H9 (cell line): ENCODE data around the gene ARHGAP26. TPM values are rescaled to one million over a fixed set of nuclear protein-coding genes. Genes with fewer than 3 reads are reported as not detected.

Experiments
- DNase-seq: peaks from one replicate; pipeline ENCODE4 v3.0.0-alpha.2; 2017
- H2AFZ ChIP-seq: one replicate; pipeline ENCODE4 v1.6.1; 2013; ENCODE audit warnings: mild to moderate bottlenecking, low read length, control low read depth, moderate library complexity
- H2AK5ac ChIP-seq: 2 replicates; pipeline ENCODE4 v1.6.1; 2013; ENCODE audit warnings: low read length, control low read depth, mixed read lengths; ENCODE audit not compliant: insufficient read length
- H2BK120ac ChIP-seq: one replicate; pipeline ENCODE4 v1.6.1; 2013; ENCODE audit warnings: low read depth, mild to moderate bottlenecking, low read length, control low read depth, inconsistent platforms; ENCODE audit not compliant: poor library complexity, severe bottlenecking
- H2BK12ac ChIP-seq: 2 replicates; pipeline ENCODE4 v1.6.1; 2013; ENCODE audit warnings: low read length, control low read depth, mixed read lengths, low read depth; ENCODE audit not compliant: insufficient read length
- H2BK15ac ChIP-seq: 2 replicates; pipeline ENCODE4 v1.6.1; 2013; ENCODE audit warnings: low read depth, low read length, control low read depth
- H2BK20ac ChIP-seq: one replicate; pipeline ENCODE4 v1.6.1; 2013; ENCODE audit warnings: low read depth, mild to moderate bottlenecking, low read length, control low read depth, inconsistent platforms; ENCODE audit not compliant: poor library complexity, severe bottlenecking
- H2BK5ac ChIP-seq: 2 replicates; pipeline ENCODE4 v1.6.1; 2013; ENCODE audit warnings: low read length, control low read depth, mixed read lengths; ENCODE audit not compliant: insufficient read length
- H3K14ac ChIP-seq: 2 replicates; pipeline ENCODE4 v1.6.1; 2013; ENCODE audit warnings: low read length, control low read depth; ENCODE audit not compliant: insufficient read depth
- H3K18ac ChIP-seq: 2 replicates; pipeline ENCODE4 v1.6.1; 2013; ENCODE audit warnings: low read depth, mild to moderate bottlenecking, mixed read lengths, low read length, control low read depth; ENCODE audit not compliant: insufficient read length
- H3K23ac ChIP-seq: 2 replicates; pipeline ENCODE4 v1.6.1; 2013; ENCODE audit warnings: low read length, control low read depth, mixed read lengths, low read depth; ENCODE audit not compliant: insufficient read length
- H3K23me2 ChIP-seq: 2 replicates; pipeline ENCODE4 v1.6.1; 2013; ENCODE audit warnings: low read depth, mild to moderate bottlenecking, mixed read lengths, low read length, control low read depth; ENCODE audit not compliant: insufficient read length, poor library complexity, severe bottlenecking
- H3K27ac ChIP-seq: 2 replicates; pipeline ENCODE4 v1.5.1; 2013; ENCODE audit warnings: low read length, control low read depth, mixed read lengths, low read depth; ENCODE audit not compliant: insufficient read length
- H3K27me3 ChIP-seq: 2 replicates; pipeline ENCODE4 v1.6.1; 2013; ENCODE audit warnings: low read length, control low read depth, inconsistent platforms; ENCODE audit not compliant: insufficient read depth
- H3K4ac ChIP-seq: 2 replicates; pipeline ENCODE4 v1.6.1; 2013; ENCODE audit warnings: low read depth, mild to moderate bottlenecking, control low read depth, inconsistent platforms, low read length, moderate library complexity
- H3K4me1 ChIP-seq: 2 replicates; pipeline ENCODE4 v1.6.1; 2013; ENCODE audit warnings: low read length, control low read depth, inconsistent platforms; ENCODE audit not compliant: insufficient read depth
- H3K4me2 ChIP-seq: 2 replicates; pipeline ENCODE4 v1.6.1; 2013; ENCODE audit warnings: low read length, control low read depth, mixed read lengths; ENCODE audit not compliant: insufficient read length, insufficient read depth
- H3K56ac ChIP-seq: 2 replicates; pipeline ENCODE4 v1.6.1; 2013; ENCODE audit warnings: low read depth, mild to moderate bottlenecking, mixed read lengths, low read length, control low read depth; ENCODE audit not compliant: insufficient read length
- H3K79me1 ChIP-seq: 2 replicates; pipeline ENCODE4 v1.6.1; 2013; ENCODE audit warnings: low read depth, mild to moderate bottlenecking, moderate library complexity, low read length, control low read depth, inconsistent platforms; ENCODE audit not compliant: insufficient read depth, poor library complexity, severe bottlenecking
- H3K79me2 ChIP-seq: 2 replicates; pipeline ENCODE4 v1.6.1; 2013; ENCODE audit warnings: low read length, control low read depth, inconsistent platforms; ENCODE audit not compliant: insufficient read depth
- H3K9ac ChIP-seq: 2 replicates; pipeline ENCODE4 v1.6.1; 2013; ENCODE audit warnings: low read length, control low read depth, mixed read lengths; ENCODE audit not compliant: insufficient read length; ENCODE audit errors: extremely low read depth
- H3K9me3 ChIP-seq: one replicate; pipeline ENCODE4 v1.6.1; 2013; ENCODE audit warnings: low read depth, low read length, inconsistent platforms; ENCODE audit not compliant: control insufficient read depth
- H3T11ph ChIP-seq: one replicate; pipeline ENCODE4 v1.6.1; 2013; ENCODE audit warnings: mild to moderate bottlenecking, low read length, control low read depth, inconsistent platforms
- H4K20me1 ChIP-seq: one replicate; pipeline ENCODE4 v1.6.1; 2013; ENCODE audit not compliant: control insufficient read depth, insufficient read length, insufficient read depth
- H4K5ac ChIP-seq: 2 replicates; pipeline ENCODE4 v1.6.1; 2013; ENCODE audit warnings: low read depth, mild to moderate bottlenecking, mixed read lengths, low read length, control low read depth; ENCODE audit not compliant: insufficient read length
- H4K8ac ChIP-seq: replicated peaks from 2 replicates; pipeline ENCODE4 v1.6.1; 2013; ENCODE audit warnings: low read length, control low read depth, mixed read lengths, low read depth; ENCODE audit not compliant: insufficient read length
- H4K91ac ChIP-seq: 2 replicates; pipeline ENCODE4 v1.6.1; 2013; ENCODE audit warnings: low read depth, mild to moderate bottlenecking, moderate library complexity, mixed read lengths, low read length, control low read depth; ENCODE audit not compliant: insufficient read length
- H3K27ac Mint-ChIP-seq, 3 experiments: 2 replicates in 2 of 3; 3 replicates in 1 of 3; pipeline ENCODE4 v1.8.0; 2020 to 2021; ENCODE audit warnings: mixed read lengths in 3 of 3, mild to moderate bottlenecking in 1 of 3, moderate library complexity in 1 of 3
- H3K27me3 Mint-ChIP-seq: 2 replicates; pipeline ENCODE4 v1.8.0; 2021; ENCODE audit warnings: low read depth, mild to moderate bottlenecking, moderate library complexity, mixed read lengths
- H3K36me3 Mint-ChIP-seq, 3 experiments: 2 replicates in 2 of 3; 3 replicates in 1 of 3; pipeline ENCODE4 v1.8.0; 2020 to 2021; ENCODE audit warnings: low read depth in 3 of 3, mixed read lengths in 3 of 3; ENCODE audit not compliant: insufficient read depth in 1 of 3
- H3K4me1 Mint-ChIP-seq, 2 experiments: 2 replicates each; pipeline ENCODE4 v1.8.0; 2020; ENCODE audit warnings: mixed read lengths in 2 of 2
- H3K4me3 Mint-ChIP-seq, 2 experiments: 2 replicates in 1 of 2; 3 replicates in 1 of 2; pipeline ENCODE4 v1.8.0; 2020 to 2021; ENCODE audit warnings: mild to moderate bottlenecking in 2 of 2, mixed read lengths in 2 of 2, moderate library complexity in 1 of 2
- H3K9me3 Mint-ChIP-seq, 2 experiments: 2 replicates in 1 of 2; 3 replicates in 1 of 2; pipeline ENCODE4 v1.8.0; 2020; ENCODE audit warnings: mild to moderate bottlenecking in 2 of 2, mixed read lengths in 2 of 2, moderate library complexity in 1 of 2
- WGBS: extraction: QIAGEN DNeasy Blood & Tissue Kit; methylation state at CpG from one replicate; pipeline ENCODE4 v1.1.7; 2013; ENCODE audit warnings: missing lambda C conversion rate, low lambda C conversion rate, mixed read lengths; ENCODE audit not compliant: insufficient read length; ENCODE audit errors: extremely low coverage; 5-methylcytosine and 5-hydroxymethylcytosine counted together
- total RNA-seq: library from RNA; stranded (reverse); gene quantifications from 2 replicates; pipeline ENCODE4 v1.2.1, GENCODE V29; 2021
- TF ChIP-seq, protein P1 (sequence below): fragments of 200-600 bp; sonication (generic); conservative IDR thresholded peaks from 3 replicates; pipeline ENCODE4 v1.8.0; 2021; ENCODE audit warnings: antibody characterized with exemption, mild to moderate bottlenecking

Gene ARHGAP26
- total RNA-seq, 1 experiment from 2014 or later = 13.8 TPM

DNA sequence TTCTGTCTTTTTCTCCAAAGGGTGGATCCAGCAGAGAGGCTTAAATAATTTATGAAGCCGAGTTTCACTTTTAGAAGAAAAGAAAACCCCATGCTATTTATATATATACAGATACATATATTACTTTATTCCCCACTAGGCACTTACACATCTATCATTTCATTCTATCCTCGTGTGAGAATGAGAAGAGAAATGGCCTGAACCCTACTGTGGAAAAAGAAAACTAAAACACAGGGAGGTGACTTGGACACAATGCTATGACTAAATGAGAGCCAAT is 438.1 kb downstream of the ARHGAP26 start:
- TF ChIP-seq, protein P1, sequence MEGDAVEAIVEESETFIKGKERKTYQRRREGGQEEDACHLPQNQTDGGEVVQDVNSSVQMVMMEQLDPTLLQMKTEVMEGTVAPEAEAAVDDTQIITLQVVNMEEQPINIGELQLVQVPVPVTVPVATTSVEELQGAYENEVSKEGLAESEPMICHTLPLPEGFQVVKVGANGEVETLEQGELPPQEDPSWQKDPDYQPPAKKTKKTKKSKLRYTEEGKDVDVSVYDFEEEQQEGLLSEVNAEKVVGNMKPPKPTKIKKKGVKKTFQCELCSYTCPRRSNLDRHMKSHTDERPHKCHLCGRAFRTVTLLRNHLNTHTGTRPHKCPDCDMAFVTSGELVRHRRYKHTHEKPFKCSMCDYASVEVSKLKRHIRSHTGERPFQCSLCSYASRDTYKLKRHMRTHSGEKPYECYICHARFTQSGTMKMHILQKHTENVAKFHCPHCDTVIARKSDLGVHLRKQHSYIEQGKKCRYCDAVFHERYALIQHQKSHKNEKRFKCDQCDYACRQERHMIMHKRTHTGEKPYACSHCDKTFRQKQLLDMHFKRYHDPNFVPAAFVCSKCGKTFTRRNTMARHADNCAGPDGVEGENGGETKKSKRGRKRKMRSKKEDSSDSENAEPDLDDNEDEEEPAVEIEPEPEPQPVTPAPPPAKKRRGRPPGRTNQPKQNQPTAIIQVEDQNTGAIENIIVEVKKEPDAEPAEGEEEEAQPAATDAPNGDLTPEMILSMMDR = no peak
- H3K27ac Mint-ChIP-seq = no peak overlapping the region

More for the DNA sequence above, 438.1 kb downstream of the ARHGAP26 start:
- no peak for DNase-seq
- H3K27ac ChIP-seq = no peak overlapping the region
- H3K4ac ChIP-seq = no peak overlapping the region
- H2BK5ac ChIP-seq = no peak overlapping the region
- H3K9ac ChIP-seq = no peak overlapping the region
- H4K8ac ChIP-seq = no peak overlapping the region
- no peak overlapping the region for H4K5ac ChIP-seq
- no peak overlapping the region for H2AFZ ChIP-seq
- no peaks in the 10 kb centered on the region for H3K27me3 ChIP-seq
- H2AK5ac ChIP-seq = no peak overlapping the region
- H3K79me2 ChIP-seq = no peaks in the 10 kb centered on the region
- H2BK12ac ChIP-seq = no peak overlapping the region
- no peak overlapping the region for H3K18ac ChIP-seq
- Mint-ChIP-seq H3K27me3 (no peaks in the 10 kb centered on the region; the same call in 1 of the 2 replicates), H3K4me1 (peaks cover 32 to 42% of the 10 kb centered on the region in 2 experiments), H3K36me3 (peaks cover 0 to 4% (median 0%) of the 10 kb centered on the region in 3 experiments; a peak in 3 of 7 replicates), H3K9me3 (no peaks in the 10 kb centered on the region; a peak in 1 of 5 replicates), H3K4me3 (no peak overlapping the region)
- peaks cover 2% of the 10 kb centered on the region; the same call in 1 of the 2 replicates for H3K4me1 ChIP-seq
- no peak overlapping the region for H2BK120ac ChIP-seq
- H2BK20ac ChIP-seq = no peak overlapping the region
- H4K91ac ChIP-seq = no peak overlapping the region
- H3K4me2 ChIP-seq = no peak overlapping the region
- H3K23ac ChIP-seq = no peak overlapping the region
- H3K23me2 ChIP-seq = no peaks in the 10 kb centered on the region
- H2BK15ac ChIP-seq = no peak overlapping the region
- no peaks in the 10 kb centered on the region for H4K20me1 ChIP-seq
- H3K14ac ChIP-seq = no peak overlapping the region
- no peak overlapping the region for H3T11ph ChIP-seq
- no peaks in the 10 kb centered on the region for H3K9me3 ChIP-seq
- H3K79me1 ChIP-seq = no peaks in the 10 kb centered on the region
- H3K56ac ChIP-seq = no peak overlapping the region
- WGBS = no CpG with 5 or more reads among the region's 2 CpGs
